Measurements from ENCODE around the gene ADAMTSL1.

- no peak for TF ChIP-seq CTCF (IDR thresholded peaks at IDR 0.05; ENCODE audit: borderline replicate concordance, extremely low read depth, low read length, poor library complexity, severe bottlenecking)
- no peak for TF ChIP-seq EZH2 (IDR thresholded peaks at IDR 0.05; ENCODE audit: borderline replicate concordance, low read depth, low read length, severe bottlenecking)
Observed at GRCh38 chr9:18496256-18497000, 22.5 kb downstream of the ADAMTSL1 start.

Measured in DND-41 (cell line).